Urothelium cell line (cell line): ENCODE results near the gene KREMEN1.
"Not testable (repeated sequence)": the region's sequence is repeated elsewhere in the genome, so short reads cannot be mapped to it uniquely, and the experiment has no call there.

ENCODE experiments used
- DNase-seq: peaks from one replicate; pipeline ENCODE4 v3.0.0; 2011; ENCODE audit warnings: low spot score, mixed read lengths
- FAIRE-seq: peaks from 2 replicates; lab custom pipeline; 2011; peaks lifted over from hg19 to GRCh38; lab: Jason Lieb, UNC

The KREMEN1 gene, protein sequence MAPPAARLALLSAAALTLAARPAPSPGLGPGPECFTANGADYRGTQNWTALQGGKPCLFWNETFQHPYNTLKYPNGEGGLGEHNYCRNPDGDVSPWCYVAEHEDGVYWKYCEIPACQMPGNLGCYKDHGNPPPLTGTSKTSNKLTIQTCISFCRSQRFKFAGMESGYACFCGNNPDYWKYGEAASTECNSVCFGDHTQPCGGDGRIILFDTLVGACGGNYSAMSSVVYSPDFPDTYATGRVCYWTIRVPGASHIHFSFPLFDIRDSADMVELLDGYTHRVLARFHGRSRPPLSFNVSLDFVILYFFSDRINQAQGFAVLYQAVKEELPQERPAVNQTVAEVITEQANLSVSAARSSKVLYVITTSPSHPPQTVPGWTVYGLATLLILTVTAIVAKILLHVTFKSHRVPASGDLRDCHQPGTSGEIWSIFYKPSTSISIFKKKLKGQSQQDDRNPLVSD

DNA sequence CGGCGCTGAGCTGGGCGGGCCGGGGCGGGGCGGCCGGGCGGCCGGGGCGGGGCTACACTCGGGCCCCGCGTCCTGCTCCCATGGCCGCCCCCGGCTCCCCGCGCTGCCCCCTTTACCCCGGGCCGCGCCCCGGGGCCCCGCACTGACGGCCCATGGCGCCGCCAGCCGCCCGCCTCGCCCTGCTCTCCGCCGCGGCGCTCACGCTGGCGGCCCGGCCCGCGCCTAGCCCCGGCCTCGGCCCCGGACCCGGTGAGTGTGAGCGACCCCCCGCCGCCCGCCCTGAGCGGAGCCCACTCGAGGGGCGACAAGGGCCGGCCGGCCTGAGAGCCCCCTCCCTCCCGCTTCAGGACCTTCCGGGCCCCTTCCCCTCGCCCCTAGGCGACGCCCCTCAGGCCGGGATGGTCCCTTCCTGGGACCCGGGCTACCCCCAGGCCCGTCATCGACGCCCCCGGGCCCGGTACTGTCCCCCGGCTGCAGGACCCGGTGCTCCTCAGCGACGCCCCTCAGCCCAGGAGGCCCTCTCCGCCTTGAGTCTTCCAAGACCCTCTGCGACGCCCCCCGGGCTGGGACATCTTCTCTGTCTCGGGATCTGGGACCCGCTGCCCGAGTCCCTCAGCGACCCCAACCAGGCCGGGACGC lies at the start of gene KREMEN1:
Gene KREMEN1 (plus strand): TSS at position 57 of the 639 bp plus-strand sequence. CDS start 96 bp downstream, at position 153.
- no peak for DNase-seq
- FAIRE-seq: no peak

DNA sequence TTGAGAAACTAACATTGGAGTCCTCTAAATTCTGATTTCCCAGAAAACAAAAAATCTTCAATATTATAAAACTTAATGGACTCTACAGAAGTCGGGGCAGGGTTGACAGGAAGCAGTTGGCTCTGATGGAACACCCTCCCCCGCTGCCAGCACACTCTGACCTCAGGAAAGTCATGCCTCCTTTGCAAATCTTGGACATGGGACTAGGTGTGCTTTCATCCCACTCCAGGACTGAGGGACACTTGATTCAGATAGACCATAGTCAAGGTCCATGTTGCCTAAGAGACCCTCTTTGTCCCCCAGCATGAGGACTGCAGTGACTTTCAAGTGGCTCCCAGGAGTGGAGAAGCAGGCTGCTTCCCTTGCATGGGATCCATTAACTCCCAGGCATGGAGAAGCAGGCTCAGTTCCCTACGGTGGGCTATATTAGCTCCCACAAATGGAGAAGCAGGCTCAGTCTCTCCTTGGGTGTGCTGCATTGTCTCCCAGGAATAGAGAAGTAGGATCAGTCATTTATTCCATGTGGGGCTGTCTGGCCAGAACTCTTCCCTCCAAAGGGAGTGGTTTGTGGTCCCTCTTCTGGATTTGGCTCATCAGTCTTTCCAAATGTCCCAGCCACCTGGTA lies 49.6 kb upstream of the KREMEN1 start:
- DNase-seq: no peak
- FAIRE-seq: no peak

DNA sequence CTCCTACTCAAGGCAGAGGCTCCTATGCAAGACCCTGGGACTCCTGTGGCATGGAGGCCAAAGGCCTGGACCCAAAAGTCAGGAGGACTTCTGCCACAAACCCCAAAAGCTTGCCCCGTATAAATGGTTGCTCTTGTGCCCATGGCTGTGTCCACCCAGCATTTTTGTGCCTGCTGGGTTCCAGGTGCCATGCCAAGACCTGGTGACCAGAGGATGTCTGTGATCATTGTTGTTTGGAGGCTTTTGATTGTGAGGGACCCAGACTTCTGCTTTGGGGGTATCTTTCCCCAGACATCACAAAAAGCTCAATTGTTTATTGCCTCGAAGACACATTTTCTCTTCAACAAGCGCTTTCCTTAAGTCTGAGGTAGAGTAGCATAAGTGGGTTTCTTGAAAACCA lies 46.3 kb upstream of the KREMEN1 start:
- no peak for FAIRE-seq
- DNase-seq: no peak

DNA sequence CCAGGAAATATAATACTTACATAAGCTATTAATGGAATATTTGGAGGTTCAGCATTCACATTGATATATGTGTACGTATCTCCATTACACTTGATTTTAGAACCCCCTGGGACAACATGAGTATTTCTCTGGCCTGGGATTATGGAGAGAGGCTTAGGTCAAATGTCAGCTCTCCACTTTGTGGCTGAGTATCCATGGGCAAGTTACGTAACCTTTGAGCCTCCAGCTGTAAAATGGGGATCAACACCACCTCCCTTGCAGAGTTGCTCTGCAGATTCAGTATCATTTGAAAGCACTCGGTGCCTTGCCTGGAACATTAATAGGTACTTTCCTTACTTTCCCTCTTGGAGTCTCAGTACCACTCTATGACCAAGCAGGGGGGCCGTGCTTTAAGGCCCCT lies 44.4 kb upstream of the KREMEN1 start:
- no peak for FAIRE-seq
- DNase-seq: no peak

DNA sequence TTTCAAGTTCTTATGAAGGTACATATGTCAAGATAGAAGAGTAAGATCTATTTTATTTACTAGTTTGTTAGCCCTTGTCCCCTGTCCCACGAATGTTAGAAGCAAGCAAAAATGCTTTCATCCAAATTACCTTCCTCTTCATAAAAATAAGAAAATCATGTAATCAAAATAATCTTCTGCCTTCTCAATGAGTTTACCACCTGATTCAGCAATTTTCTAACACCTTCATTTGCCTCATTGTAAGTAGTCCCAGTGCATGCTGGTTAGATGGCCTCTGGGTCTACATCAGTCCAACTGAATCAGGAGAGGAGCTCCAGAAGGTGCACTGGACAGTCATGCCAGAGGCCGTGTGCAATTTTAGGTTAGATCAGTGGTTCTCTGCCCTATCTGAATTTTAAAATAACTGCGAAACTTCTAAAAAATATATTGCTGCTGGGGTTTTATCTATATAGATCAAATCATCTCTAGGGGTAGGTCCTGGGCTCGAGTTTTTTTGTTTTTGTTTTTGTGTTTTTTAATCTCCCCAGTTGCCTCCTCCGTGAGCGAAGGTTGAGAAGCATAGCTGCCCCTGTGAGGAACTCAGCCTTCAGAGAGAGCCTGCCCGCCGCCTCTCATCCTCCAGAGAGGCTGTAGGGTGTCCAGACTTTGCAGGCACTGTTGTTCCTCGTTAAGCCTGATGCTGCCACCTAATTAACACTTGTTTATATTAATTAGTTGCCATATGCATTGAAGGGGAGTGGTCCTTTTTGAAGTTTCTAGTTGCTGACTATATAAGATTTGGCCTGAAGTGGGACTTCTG lies 43.4 kb upstream of the KREMEN1 start:
- FAIRE-seq (no peak), DNase-seq (no peak)

DNA sequence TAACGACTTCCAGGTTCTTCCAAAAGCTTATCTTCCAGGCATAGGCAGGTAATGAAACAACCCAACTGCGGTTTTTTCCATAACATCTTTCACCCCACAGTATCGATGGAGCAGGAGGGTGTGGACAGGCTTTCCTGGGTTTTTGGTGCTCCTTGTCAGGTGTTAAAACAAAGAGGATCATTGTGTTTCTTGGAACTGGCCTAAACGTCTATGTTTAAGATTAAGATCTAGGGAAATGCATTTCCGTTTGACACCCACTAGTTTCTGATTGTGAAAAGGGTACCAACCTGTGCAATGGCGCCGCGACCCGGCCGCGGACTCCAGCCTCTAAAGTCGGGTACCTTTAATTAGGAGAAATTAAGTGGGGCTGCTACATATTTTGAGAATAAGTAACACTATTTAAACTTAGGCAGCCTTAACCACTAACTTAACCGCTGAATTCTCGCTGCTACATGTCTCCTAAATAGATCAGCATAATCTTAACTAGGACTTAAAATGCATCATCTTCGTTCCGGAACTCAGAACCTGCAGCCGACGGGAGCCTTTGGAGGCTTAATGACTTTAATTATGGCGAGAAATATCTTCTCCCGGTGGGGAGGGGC lies 42.7 kb upstream of the KREMEN1 start:
- FAIRE-seq (no peak), DNase-seq (peak; percentile 42)

DNA sequence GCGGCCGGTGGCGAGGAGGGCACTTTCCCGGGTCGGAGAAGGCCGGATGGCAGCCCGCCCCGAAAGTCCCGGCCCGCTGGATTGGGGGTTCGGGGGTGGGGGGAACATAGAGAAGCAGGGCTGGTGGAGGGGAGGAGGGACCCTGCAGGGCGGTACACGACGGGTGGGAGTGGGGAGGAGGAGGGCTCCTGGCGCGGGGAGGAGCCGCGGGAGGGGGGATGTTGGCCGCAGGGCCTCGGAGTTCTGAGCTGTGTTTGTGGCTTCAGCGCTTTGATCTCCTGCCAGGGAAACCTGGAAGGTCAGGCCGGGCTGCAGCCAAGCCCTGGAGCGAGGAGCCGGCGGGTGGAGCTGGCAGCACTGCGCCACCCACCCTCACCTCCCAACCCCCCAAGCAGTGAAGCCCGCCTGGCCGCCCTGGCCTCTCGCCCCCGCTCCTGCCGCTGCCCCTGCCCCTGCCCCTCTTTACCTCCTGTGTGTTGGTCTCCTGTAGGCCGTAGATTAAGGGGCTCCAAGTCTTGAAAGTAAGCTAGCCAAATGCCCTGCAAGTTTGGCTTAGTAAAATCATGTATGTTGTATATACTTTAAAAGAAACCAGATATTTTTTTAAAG lies 42.1 kb upstream of the KREMEN1 start:
- peak; percentile 71 for FAIRE-seq
- peak; percentile 95 for DNase-seq

DNA sequence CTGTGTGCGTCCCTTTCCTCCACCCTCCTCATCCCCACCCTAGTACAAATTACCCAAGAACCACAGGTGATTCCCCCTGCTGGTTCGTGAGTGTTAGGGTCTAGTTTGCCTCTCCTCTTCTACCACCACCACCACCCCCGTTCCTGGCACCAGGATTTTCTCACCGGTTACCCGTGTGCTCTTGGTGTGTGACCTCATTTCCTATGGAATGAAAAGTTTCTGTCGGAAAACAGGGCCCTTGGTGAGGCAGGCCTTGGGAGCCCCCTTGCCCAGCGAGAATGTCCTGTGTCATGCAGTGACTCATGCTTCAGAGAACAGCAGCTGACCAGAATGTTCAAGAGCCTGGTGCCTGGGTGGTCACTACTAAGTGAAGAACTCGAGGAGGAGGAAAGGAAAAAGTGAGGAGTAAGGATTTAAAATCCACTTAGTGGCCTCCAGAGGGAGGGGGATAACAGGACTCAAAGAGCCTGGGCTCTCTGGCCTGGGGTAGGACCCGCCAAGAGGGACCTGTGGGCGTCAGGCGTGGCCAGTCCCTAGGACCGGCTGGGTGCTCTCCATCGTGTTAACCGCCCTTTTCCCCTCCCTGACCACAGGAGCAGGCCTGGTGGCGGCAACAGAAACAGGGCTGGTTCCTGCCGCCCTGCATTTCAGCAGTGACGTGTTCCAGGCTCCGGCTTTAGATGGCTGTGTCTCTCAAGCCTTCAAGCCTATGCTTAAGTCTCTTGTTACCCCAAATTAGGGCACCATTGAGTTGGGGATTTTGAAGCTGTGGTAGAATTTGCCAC lies 41.4 kb upstream of the KREMEN1 start:
- DNase-seq (peak; percentile 91), FAIRE-seq (no peak)

DNA sequence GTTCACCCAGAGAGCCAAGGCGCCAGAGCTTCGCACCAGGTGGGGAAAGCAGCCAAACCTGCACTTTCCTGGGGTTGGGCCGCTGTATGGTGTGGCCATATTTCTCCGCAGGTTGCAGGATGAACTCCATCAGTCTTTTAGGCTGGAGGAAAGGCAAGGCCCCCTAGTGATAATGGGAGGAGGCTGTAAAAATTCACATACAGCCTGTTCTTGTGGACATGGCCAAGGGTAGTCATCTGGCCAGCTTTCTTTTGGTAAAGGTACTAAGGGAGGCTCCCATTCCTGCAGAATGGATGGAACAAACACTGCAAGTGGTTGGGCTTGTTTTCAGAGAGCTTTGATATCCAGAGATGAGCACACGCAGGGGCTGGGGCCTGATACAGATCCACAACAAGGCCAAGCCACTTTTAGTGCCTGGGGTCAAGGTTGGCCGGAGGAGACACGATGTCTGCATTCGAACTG lies 40.8 kb upstream of the KREMEN1 start:
- no peak for DNase-seq
- FAIRE-seq: no peak

DNA sequence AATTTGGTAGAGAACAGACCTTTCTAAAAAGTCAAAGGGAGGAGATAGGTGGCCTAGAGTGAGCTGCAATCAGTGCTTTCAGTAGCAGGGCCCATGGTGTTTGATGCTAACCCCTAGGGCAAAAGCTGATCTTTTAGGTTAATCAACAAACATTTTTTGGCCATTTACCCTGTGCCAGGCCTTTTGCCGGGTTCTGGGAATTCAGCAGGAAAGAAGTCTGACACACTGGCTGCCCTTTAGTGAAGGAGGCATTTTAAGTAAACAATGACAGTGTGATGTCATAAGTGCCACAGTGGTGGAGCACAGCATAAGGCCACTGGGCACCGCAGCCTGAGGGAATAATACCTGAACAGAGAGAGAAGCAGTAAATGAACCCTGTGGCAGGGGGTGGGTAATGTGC lies 40.3 kb upstream of the KREMEN1 start:
- FAIRE-seq (no peak), DNase-seq (peak; percentile 25)

DNA sequence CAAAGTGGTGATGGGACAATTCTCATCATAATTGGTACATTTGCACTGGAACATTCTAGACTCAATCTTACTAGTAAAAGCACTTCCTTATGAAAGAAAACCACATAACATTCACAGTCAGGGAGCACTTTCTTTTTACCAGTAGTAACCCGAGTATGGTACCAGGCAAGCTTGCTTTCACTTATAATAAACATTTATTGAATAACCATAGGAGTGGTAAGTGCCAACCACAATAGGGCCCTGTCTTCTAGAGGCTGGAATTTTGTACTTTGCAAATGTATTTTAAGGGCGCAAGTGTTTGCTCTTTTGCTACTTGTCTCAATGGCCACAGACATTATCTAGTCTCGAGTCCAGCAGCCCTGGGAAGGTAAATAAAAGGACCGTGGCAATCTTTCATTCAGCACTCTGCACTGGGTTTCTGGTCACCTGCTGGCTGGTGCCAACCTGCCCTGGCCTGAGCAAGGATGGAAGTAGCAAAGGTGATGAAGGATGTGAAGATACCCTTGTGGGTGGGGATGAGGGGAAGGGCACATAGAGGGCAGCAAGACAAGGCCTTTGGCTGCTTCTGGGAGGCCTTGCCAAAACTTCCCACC lies 35.4 kb upstream of the KREMEN1 start:
- FAIRE-seq (no peak), DNase-seq (no peak)

DNA sequence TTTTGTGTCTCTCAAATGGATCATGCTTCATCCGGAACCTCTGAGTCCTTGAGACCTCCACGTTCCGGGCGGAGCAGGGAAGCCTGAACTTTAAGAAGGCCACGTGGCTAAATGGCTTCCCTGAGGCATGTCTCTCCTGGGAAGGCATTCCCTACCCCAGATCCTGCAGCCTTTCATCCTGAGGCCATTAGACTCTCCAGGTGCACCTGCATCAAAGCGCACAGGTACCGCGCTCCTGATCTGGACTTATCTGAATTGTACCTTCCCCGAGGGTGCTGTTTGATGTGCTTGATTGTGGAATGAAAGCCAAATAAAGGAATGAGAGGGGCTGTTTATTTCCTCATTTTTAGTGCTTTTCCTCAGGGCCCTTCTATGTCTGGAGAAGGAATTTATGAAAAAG lies 33.7 kb upstream of the KREMEN1 start:
- DNase-seq (no peak), FAIRE-seq (no peak)

DNA sequence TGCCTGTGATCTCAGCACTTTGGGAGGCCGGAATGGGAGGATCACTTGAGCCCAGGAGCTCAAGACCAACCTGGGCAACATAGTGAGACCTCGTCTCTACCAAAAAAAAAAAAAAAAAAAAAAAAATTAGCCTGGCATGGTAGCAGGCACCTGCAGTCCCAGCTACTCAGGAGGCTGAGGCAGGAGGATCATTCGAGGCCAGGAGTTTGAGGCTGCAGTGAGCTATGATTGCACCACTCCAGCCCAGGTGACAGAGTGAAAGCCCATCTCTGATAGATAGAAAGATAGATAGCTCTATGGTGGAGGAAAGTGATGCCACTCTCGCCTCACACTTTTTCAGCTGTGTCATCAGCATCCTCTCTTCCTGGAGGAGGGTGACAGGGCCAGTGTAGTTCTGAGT lies 33.2 kb upstream of the KREMEN1 start:
- DNase-seq, FAIRE-seq: not testable (repeated sequence)

DNA sequence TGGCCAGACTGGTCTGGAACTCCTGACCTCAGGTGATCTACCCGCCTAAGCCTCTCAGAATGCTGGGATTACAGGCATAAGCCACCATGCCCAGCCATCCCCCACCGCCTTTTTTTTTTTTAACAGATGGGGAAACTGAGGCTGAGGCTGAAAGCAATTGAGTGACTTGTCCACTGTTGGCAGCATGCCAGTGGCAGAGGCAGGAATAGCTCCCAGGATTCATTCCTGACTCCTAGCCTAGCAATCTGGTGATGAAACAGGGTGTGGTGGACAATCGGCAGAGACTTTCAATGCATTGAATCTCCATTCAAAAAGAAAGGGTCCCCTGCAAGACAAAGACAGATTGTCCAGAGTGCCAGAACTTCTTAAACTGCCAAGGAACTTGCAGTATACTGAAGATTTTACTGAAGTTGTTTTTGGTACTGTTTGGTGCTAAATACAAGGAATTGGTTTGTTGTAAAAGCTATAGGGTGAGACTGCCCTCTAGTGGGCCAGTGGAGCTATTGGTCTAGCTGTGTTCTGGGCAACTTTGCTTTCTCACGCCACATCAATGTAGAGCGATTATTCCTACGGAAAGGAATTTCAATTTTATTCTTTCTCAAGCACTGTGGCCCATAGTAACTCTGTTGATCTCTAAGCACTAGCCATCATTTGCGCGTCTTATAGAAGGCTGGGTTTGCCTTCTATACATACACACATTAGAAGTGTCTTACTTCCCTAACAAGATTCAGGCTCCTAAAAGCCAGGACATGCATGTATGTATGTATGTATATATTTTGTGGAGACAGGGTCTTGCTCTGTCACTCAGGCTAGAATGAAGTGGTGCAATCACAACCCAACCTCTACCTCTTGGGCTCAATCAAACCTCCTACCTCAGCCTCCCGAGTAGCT lies 32.2 kb upstream of the KREMEN1 start:
- DNase-seq (peak; percentile 66), FAIRE-seq (no peak)

DNA sequence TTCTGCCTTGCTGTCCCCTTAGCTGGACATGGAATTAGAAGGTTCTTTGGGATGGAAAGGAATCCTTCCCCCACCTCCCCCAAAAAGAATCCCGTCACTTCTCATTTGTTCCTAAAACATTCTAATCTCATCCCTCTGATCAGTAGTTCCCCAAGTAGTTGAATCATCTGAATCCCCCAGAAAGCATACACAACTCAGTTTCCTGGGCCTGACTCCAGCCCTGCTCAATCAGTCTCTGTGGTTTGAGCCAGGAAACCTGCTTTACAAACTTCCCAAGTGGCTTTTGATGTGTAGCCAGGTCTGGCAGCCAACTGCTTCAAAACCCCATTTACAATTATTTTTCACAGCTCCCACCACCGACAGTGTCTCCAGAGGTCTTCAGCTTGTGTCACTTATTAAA lies 31.4 kb upstream of the KREMEN1 start:
- no peak for FAIRE-seq
- DNase-seq: no peak

DNA sequence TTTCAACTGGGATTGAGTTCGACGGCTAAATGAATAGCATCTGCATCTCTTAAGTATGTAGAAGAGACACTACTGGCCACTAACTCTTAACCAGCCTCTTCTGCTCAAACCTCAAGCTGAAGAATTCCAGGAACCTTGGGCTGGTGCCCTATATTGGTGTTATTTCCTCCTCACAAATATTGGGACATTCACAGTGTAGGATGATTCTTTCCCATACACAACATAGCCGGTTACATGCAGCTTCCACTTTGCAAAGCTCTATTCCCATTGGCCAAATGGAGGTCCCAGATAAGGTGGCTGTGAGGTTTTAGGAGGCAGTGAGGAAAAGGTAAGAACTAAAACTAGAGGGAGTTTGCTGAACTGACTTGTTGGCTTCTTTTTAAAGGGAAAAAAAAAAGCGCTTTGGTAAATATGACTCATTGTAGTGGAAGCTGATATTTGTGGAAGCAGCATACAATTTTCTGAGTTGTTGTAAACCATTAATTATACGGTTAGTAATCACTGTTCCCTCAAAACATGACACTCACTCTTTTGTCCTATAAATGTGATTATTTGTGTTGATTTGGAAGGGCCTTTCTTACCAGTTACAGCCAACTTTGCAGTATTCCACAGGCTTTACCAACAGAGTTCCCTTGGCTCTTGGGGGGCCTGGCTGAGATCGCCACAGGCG lies 28.8 kb upstream of the KREMEN1 start:
- DNase-seq: peak; percentile 49
- FAIRE-seq: no peak

DNA sequence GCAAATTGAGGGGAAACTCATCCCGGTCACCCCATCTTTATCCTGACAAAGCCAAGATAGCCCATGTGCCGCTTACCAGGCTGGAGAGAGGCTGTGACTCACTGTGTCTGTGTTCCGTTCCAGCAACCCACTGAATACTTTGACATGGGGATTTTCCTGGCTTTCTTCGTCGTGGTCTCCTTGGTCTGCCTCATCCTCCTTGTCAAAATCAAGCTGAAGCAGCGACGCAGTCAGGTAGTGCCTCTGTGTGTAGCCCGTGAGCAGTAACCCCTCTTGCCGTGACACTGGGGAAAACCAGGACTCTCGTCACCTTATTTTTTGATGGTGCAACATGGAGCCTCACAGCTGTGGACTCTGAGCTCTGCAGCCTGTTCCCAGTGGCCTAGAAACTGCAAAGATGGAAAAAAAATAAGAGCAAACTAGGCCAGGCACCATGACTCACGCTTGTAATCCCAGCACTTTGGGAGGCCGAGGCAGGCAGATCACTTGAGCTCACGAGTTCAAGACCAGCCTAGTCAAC lies 28.1 kb upstream of the KREMEN1 start:
- FAIRE-seq (peak; percentile 86), DNase-seq (peak; percentile 63)
